Metanephros (tissue), 2 donors: Measurements from ENCODE around the gene NBPF11. TPM values are rescaled to one million over a fixed set of nuclear protein-coding genes. Genes with fewer than 3 reads are reported as not detected.

Experiments used
- small RNA-seq: library from RNA; depleted of rRNA; stranded (forward); fragments of <200 nt; gene quantifications from one replicate; pipeline ENCODE3, GENCODE V24; 2014; ENCODE audit warnings: low replicate concordance
- total RNA-seq: library from RNA; depleted of rRNA; stranded (reverse); fragments of >200 nt; gene quantifications from one replicate; pipeline ENCODE4 v1.2.3, GENCODE V29; 2014

The NBPF11 gene
- 17.4 TPM for total RNA-seq

GRCh38 chr1:148151911-148152656, at the start of gene NBPF11:
Gene NBPF11, minus strand, starts transcription at chr1:148152281. Its CDS starts 25,278 bp downstream, at chr1:148127003.

Small RNAs within 50 kb of the gene (small RNA-seq; reads per million reads assigned to genes)
- gene RNA5SP57, result not detected

Other genes with a start within 250 kb of the NBPF11 start
- gene GJA8, start 249.5 kb downstream of the NBPF11 start, total RNA-seq, result 0.64 TPM
- 40.1 TPM for gene GPR89B, start 223.9 kb downstream of the NBPF11 start, total RNA-seq